Tibial nerve (tissue), 4 donors: ENCODE data around the gene KIF3A. TPM values are rescaled to one million over a fixed set of nuclear protein-coding genes. Genes with fewer than 3 reads are reported as not detected.
A peak's percentile ranks its signal among the peaks of the same experiment; 100 is the strongest.

Experiments
- DNase-seq, 2 donors: peaks; one replicate each; pipeline ENCODE4 v3.0.0-alpha.2; 2019; ENCODE audit warnings: low spot score in 2 of 2
- H3K27ac ChIP-seq, 4 donors: fragments of 200-600 bp; sonication (generic) in 3 of 4; one replicate each; pipeline ENCODE4 v1.5.1; 2017 to 2019; ENCODE audit warnings: mild to moderate bottlenecking in 1 of 4
- H3K27me3 ChIP-seq, 2 donors: fragments of 200-600 bp; sonication (generic) in 1 of 2; one replicate each; pipeline versions ENCODE4 v1.5.1 to v1.6.0; 2017 to 2019
- H3K36me3 ChIP-seq, 3 donors: fragments of 200-600 bp; sonication (generic); one replicate each; pipeline ENCODE4 v1.5.1; 2018 to 2019
- H3K4me1 ChIP-seq, 4 donors: fragments of 200-600 bp; sonication (generic) in 3 of 4; one replicate each; pipeline ENCODE4 v1.5.1; 2017 to 2019
- H3K4me3 ChIP-seq, 4 donors: fragments of 200-600 bp; sonication (generic) in 3 of 4; one replicate each; pipeline ENCODE4 v1.5.1; 2017 to 2019; ENCODE audit warnings: mild to moderate bottlenecking in 1 of 4, moderate library complexity in 1 of 4
- H3K9me3 ChIP-seq, 4 donors: fragments of 200-600 bp; sonication (generic) in 3 of 4; one replicate each; pipeline ENCODE4 v1.5.1; 2017 to 2019
- EP300 ChIP-seq, 2 donors: sonication (generic); formaldehyde crosslinking; IDR thresholded peaks; one replicate each; pipeline ENCODE4 v1.6.1; 2017; ENCODE audit warnings: antibody characterized with exemption in 2 of 2, mild to moderate bottlenecking in 1 of 2
- POLR2A ChIP-seq, 2 donors: fragments of 450-650 bp; IDR thresholded peaks; one replicate each; pipeline ENCODE4 v1.6.1; 2017; ENCODE audit warnings: antibody characterized with exemption in 2 of 2, mild to moderate bottlenecking in 2 of 2, moderate library complexity in 2 of 2
- WGBS, 2 donors: methylation state at CpG; one replicate each; pipeline ENCODE4 v1.1.5; 2018; 5-methylcytosine and 5-hydroxymethylcytosine counted together
- total RNA-seq, 4 donors: library from RNA; depleted of rRNA; stranded (reverse); fragments of >200 nt; gene quantifications; one replicate each; pipeline ENCODE4 v1.1.0, GENCODE V29; 2016
- TF ChIP-seq, protein P1 (sequence below), 5 experiments: fragments of 200-600 bp in 3 of 5; fragments of 450-650 bp in 2 of 5; sonication (generic) in 3 of 5; IDR thresholded peaks; one replicate each; pipeline ENCODE4 v1.5.1; 2016 to 2019; ENCODE audit warnings: antibody characterized with exemption in 5 of 5, mild to moderate bottlenecking in 3 of 5, moderate library complexity in 2 of 5

The KIF3A gene
- total RNA-seq, 4 donors from 2014 or later = 8.4 to 11.6 (median 10.7) TPM

DNA sequence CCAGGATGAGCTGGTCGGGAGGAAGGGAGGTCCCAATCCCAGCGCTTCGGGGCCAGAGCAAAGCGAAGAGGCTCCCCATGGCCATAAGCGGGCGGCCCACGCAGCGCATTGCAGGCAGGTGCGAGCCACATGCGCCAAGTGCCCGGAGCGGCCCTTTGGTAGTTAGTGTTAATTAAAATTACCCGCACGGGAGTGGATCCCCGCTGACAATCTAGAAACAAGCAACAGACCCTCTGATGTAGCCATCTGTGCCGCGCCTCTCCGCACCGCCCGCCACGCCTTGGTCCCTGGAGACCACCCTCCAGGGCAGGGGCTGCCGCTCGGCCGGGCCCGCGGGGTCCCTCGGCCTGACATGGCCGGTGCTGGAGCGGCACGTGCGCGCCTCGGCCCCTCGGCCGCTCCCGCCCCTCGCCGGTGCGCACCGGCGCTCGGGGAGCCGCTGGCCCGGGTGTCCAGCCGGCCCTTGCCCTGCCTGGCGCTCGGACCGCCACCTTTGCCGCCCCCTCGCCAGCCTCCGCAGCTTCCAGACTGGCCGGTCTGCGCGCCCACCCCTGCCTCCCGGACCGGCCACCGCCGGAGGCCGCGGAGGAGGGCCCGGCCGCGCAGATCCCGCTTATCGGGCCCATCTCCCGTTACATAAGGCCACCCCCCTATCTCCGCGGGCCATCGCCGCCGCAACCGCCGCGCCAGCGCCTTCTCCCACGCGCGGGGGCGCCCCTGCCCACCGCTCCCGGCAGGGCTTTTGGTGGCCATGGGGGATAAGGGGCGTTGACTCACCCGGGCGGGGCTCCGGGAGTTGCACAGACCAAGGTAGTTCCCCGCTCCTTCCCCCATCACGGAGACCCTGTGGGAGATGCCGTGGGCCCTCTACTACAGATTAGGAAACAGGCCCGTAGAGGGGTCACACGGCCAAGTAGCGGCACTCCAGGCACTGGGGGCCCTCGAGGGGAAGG is 81.2 kb downstream of the KIF3A start:
- H3K36me3 ChIP-seq = no peaks in the 10 kb centered on the region
- no peak for DNase-seq
- peaks cover 0 to 18% (median 10%) of the 10 kb centered on the region in 4 donors for H3K4me1 ChIP-seq
- no peak overlapping the region for H3K27ac ChIP-seq
- H3K4me3 ChIP-seq = peak overlapping the region; percentile 25 to 51 (median 46)
- H3K27me3 ChIP-seq = peaks cover 0 to 37% of the 10 kb centered on the region in 2 donors
- no peaks in the 10 kb centered on the region for H3K9me3 ChIP-seq
- TF ChIP-seq EP300 (IDR thresholded peaks at IDR 0.05) (no peak), POLR2A (IDR thresholded peaks at IDR 0.05) (no peak)
- TF ChIP-seq, protein P1, sequence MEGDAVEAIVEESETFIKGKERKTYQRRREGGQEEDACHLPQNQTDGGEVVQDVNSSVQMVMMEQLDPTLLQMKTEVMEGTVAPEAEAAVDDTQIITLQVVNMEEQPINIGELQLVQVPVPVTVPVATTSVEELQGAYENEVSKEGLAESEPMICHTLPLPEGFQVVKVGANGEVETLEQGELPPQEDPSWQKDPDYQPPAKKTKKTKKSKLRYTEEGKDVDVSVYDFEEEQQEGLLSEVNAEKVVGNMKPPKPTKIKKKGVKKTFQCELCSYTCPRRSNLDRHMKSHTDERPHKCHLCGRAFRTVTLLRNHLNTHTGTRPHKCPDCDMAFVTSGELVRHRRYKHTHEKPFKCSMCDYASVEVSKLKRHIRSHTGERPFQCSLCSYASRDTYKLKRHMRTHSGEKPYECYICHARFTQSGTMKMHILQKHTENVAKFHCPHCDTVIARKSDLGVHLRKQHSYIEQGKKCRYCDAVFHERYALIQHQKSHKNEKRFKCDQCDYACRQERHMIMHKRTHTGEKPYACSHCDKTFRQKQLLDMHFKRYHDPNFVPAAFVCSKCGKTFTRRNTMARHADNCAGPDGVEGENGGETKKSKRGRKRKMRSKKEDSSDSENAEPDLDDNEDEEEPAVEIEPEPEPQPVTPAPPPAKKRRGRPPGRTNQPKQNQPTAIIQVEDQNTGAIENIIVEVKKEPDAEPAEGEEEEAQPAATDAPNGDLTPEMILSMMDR (IDR thresholded peaks at IDR 0.05) = peak in 1 of 5 experiments; percentile 21
- WGBS, 2 donors = 4 to 10% methylated on average over 20 to 60 of the region's 92 CpGs

DNA sequence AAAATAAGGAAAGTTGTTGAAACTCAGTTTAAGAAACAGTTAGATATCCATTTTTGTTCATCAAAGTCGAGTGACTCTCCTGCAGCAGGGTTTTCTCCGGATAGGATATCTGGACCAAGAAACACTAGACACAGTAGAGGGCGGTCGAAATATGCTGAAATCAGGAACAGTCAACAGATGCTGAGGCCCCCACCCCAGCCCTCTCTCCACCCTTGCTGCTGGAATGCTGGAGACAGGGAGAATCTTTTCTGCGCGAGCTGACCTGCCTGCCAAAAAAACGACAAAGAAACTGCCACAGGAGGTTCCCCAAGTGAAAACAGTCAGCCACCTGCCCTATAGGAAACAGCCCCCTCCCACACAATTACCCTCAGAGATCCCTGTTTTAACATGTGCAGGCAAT is 83.6 kb downstream of the KIF3A start:
- 23 to 37% methylated on average over 7 of the region's 7 CpGs for WGBS, 2 donors
- H3K27ac ChIP-seq = no peak overlapping the region

GRCh38 chr5:132651838-132652469 is 85.4 kb downstream of the KIF3A start:
- Histone ChIP-seq H3K9me3 (peaks cover 0 to 23% (median 2%) of the 10 kb centered on the region in 4 donors), H3K27me3 (peaks cover 0 to 35% of the 10 kb centered on the region in 2 donors), H3K4me3 (no peak overlapping the region), H3K4me1 (peaks cover 0 to 17% (median 10%) of the 10 kb centered on the region in 4 donors), H3K27ac (no peak overlapping the region), H3K36me3 (no peaks in the 10 kb centered on the region)
- TF ChIP-seq, protein P1 (IDR thresholded peaks at IDR 0.05) = no peak
- no peak for DNase-seq
- WGBS, 2 donors = 88 to 92% methylated on average over 4 of the region's 4 CpGs

More for the DNA sequence above, 83.6 kb downstream of the KIF3A start:
- peaks cover 0 to 37% of the 10 kb centered on the region in 2 donors for H3K27me3 ChIP-seq
- TF ChIP-seq POLR2A (IDR thresholded peaks at IDR 0.05) (no peak), EP300 (IDR thresholded peaks at IDR 0.05) (no peak)
- TF ChIP-seq, protein P1 (IDR thresholded peaks at IDR 0.05) = no peak
- peaks cover 0 to 6% (median 0%) of the 10 kb centered on the region in 4 donors for H3K9me3 ChIP-seq
- no peak for DNase-seq
- peaks cover 0 to 18% (median 10%) of the 10 kb centered on the region in 4 donors for H3K4me1 ChIP-seq
- no peak overlapping the region for H3K4me3 ChIP-seq
- no peaks in the 10 kb centered on the region for H3K36me3 ChIP-seq

DNA sequence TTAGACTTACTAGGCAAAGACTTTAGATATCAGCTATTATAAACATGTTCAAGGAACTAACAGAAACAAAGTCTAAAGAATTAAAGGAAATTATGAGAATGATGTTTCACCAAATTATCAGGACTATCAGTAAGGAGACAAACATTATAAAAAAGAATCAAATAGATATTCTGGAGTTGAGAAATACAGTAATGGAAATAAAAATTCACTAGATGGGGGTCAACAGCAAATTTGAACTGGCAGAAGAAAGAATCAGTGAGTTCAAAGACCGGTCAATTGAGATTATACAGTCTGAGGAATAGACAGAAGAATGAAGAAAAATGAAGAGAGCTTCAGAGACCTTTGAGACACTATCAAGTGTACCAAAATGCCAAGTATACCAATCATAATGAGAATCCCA is 89.0 kb downstream of the KIF3A start:
- 98 to 100% methylated on average over 1 of the region's 1 CpG for WGBS, 2 donors
- Histone ChIP-seq H3K9me3 (peaks cover 0 to 23% (median 2%) of the 10 kb centered on the region in 4 donors), H3K27me3 (peaks cover 0 to 2% of the 10 kb centered on the region in 2 donors), H3K27ac (no peak overlapping the region), H3K4me3 (no peak overlapping the region), H3K4me1 (no peaks in the 10 kb centered on the region), H3K36me3 (peaks cover 0 to 18% (median 0%) of the 10 kb centered on the region in 3 donors)
- no peak for DNase-seq
- TF ChIP-seq, protein P1 (IDR thresholded peaks at IDR 0.05) = no peak
- TF ChIP-seq EP300 (IDR thresholded peaks at IDR 0.05) (no peak), POLR2A (IDR thresholded peaks at IDR 0.05) (no peak)
